Activated T-cell treated with anti-CD3 and anti-CD28 coated beads, Interleukin-2, amount 50 U/mL, for 24 hours (primary cell): ENCODE measurements around the gene INHBE.
A peak's percentile ranks its signal among the peaks of the same experiment; 100 is the strongest.
"Not testable (repeated sequence)": the region's sequence is repeated elsewhere in the genome, so short reads cannot be mapped to it uniquely, and the experiment has no call there.

ENCODE experiments used
- DNase-seq: peaks from one replicate; pipeline ENCODE4 v3.0.0-alpha.2; 2020
- H3K27ac Mint-ChIP-seq: 2 replicates; pipeline ENCODE4 v1.8.0; 2020; ENCODE audit warnings: mild to moderate bottlenecking, mixed read lengths
- H3K27me3 Mint-ChIP-seq: 2 replicates; pipeline ENCODE4 v1.8.0; 2020; ENCODE audit warnings: mixed read lengths
- H3K36me3 Mint-ChIP-seq: 2 replicates; pipeline ENCODE4 v1.8.0; 2020; ENCODE audit warnings: low read depth, mixed read lengths
- H3K4me1 Mint-ChIP-seq: 2 replicates; pipeline ENCODE4 v1.8.0; 2020; ENCODE audit warnings: low read depth, mixed read lengths
- H3K4me3 Mint-ChIP-seq: 2 replicates; pipeline ENCODE4 v1.8.0; 2020; ENCODE audit warnings: mild to moderate bottlenecking, moderate library complexity, mixed read lengths
- H3K9me3 Mint-ChIP-seq: 2 replicates; pipeline ENCODE4 v1.8.0; 2020; ENCODE audit warnings: mixed read lengths

The INHBE gene, protein sequence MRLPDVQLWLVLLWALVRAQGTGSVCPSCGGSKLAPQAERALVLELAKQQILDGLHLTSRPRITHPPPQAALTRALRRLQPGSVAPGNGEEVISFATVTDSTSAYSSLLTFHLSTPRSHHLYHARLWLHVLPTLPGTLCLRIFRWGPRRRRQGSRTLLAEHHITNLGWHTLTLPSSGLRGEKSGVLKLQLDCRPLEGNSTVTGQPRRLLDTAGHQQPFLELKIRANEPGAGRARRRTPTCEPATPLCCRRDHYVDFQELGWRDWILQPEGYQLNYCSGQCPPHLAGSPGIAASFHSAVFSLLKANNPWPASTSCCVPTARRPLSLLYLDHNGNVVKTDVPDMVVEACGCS

DNA sequence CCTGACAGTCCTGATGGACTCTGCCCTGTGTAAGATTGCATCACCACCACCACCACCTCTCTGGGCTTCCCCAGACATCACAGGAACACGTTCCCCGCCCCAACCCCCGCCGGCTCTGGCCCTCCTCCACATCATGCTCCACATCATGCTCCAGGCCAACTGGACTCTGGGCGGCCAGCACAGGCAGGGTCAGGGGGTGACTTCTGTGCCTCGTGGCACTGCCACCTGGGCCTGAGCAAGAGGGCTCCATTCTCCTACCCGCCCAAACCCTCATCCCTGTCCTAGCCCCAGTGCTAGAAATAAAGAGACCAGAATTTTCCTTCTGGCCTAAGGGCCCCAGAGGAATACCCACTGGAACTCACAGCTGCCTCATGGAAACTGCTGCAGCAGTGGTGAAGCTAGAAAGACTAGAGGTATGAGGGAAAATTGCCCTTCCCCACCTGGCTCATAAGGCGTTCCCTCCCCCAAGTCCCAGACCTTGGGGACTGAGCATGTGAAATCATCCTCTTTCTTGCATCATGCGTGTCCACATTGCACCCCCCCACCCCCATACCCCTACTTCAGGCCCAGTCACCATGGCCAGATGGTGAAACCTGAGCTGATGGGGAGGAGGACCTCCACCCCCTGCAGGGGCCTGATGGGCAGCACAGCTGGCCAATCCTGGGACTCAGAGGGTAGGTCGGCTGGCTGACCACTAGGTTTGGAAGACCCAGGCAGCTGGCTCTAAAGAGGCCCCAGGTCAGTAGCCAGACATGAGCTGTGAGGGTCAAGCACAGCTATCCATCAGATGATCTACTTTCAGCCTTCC lies at the start of gene INHBE:
Gene INHBE (plus strand): TSS at position 742 of the 808 bp plus-strand sequence. CDS start 230 bp downstream, outside the sequence.
- H3K4me3 Mint-ChIP-seq, result peak within 1 kb of the TSS; percentile 76
- H3K4me1 Mint-ChIP-seq, result peaks cover 49% of the 10 kb centered on the region
- H3K9me3 Mint-ChIP-seq, result no peaks in the 10 kb centered on the region
- peak within 1 kb of the TSS; percentile 63 for H3K27ac Mint-ChIP-seq
- H3K27me3 Mint-ChIP-seq, result peaks cover 3% of the 10 kb centered on the region
- DNase-seq, result no peak
- no peaks in the 10 kb centered on the region for H3K36me3 Mint-ChIP-seq

DNA sequence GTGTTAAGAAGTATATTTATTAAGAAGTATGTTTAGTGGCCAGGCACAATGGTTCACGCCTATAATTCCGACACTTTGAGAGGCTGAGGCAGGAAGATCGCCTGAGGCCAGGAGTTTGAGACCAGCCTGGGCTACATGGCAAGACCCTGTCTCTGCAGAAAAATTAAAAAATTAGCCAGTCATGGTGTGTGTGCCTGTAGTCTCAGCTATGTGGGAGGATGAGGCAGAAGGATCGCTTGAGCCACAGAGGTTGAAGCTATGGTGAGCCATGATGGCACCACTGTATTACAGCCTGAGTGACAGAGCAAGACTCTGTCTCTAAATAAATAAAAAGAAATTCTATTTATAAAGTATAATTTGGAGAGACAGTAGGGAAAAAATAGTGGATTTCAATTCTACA lies 44.6 kb upstream of the INHBE start:
- Mint-ChIP-seq H3K27me3 (no peaks in the 10 kb centered on the region), H3K27ac (no peak overlapping the region), H3K4me1 (peaks cover 31% of the 10 kb centered on the region), H3K36me3 (peaks cover 25% of the 10 kb centered on the region), H3K4me3 (no peak overlapping the region), H3K9me3 (no peaks in the 10 kb centered on the region)
- DNase-seq, result peak; percentile 14

DNA sequence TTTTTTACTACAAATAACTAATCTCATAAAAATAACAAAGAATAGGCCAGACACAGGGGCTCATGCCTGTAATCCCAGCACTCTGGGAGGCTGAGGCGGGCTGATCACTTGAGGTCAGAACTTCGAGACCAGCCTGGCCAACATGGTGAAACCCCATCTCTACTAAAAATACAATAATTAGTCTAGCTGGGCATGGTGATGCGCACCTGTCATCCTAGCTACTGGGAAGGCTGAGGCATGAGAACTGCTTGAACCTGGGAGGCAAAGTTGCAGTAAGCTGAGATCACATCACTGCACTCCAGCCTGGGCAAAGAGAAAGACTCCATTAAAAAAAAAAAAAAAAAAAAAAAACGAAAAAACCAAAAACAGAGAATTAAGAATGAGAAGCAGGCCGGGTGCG lies 40.9 kb upstream of the INHBE start:
- Mint-ChIP-seq H3K4me1 (peaks cover 41% of the 10 kb centered on the region), H3K36me3 (peaks cover 25% of the 10 kb centered on the region)
- not testable (repeated sequence) for H3K27me3 Mint-ChIP-seq, H3K9me3 Mint-ChIP-seq, H3K4me3 Mint-ChIP-seq, H3K27ac Mint-ChIP-seq
- DNase-seq, result peak; percentile 14

DNA sequence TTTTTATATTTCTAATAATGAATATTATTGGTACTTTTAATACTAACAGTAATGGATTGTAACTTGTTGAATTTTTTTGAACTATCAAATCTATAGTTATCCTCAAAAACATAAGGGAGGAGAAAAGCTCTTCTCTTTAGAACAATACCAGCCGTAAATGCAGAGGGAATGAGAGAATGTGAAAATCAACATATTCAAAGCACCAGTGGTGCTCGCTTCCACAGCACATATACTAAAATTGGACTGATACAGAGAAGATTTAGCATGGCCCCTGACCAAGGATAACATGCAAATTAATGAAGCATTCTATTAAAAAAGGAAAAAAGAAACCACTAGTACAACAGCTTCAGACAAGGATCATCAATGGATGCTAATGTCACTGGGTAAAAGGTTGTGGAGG lies 40.0 kb upstream of the INHBE start:
- peaks cover 44% of the 10 kb centered on the region for H3K4me1 Mint-ChIP-seq
- no peak overlapping the region for H3K4me3 Mint-ChIP-seq
- DNase-seq, result no peak
- no peaks in the 10 kb centered on the region for H3K9me3 Mint-ChIP-seq
- H3K36me3 Mint-ChIP-seq, result peaks cover 29% of the 10 kb centered on the region
- H3K27me3 Mint-ChIP-seq, result no peaks in the 10 kb centered on the region
- peak overlapping the region; percentile 58 for H3K27ac Mint-ChIP-seq

DNA sequence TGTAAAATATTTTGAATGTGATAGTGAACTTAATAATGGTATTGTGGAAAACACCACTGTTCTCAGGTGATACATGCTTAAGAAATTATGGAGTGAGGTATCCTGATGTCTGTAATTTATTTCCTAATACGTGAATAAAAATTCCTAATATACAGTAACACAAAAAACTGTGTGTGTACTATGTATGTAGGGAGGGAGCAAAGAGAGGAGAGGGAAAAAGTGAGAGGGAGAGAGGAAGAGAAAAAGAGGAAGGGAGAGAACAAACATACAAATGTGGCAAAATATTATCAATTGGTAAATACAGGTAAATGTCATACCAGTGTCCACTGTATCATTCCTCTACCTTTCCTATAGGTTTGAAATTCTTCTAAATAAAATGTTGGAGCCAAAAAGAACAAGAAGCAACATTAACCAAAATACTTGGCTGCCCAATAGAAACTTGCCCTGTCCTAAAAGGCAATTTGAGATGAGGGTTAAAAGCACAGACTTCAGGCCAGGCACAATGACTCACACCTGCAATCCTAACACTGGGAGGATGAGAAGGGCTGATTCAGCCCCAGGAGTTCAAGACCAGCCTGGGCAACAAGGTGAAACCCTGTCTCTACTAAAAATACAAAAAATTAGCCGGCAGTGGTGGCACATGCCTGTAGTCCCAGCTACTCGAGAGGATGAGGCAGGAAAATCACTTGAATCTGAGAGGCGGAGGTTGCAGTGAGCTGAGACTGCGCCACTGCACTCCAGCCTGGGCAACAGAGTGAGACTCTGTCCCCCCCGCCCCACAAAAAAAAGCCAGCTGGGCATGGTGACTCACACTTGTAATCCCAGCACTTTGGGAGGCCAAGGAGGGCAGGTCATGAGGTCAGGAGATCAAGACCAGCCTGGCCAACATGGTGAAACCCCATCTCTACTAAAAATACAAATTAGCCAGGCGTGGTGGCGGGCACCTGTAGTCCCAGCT lies 38.8 kb upstream of the INHBE start:
- Mint-ChIP-seq H3K9me3 (no peaks in the 10 kb centered on the region), H3K4me1 (peaks cover 41% of the 10 kb centered on the region), H3K27me3 (no peaks in the 10 kb centered on the region), H3K27ac (no peak overlapping the region), H3K4me3 (no peak overlapping the region), H3K36me3 (peaks cover 30% of the 10 kb centered on the region)
- DNase-seq, result no peak

DNA sequence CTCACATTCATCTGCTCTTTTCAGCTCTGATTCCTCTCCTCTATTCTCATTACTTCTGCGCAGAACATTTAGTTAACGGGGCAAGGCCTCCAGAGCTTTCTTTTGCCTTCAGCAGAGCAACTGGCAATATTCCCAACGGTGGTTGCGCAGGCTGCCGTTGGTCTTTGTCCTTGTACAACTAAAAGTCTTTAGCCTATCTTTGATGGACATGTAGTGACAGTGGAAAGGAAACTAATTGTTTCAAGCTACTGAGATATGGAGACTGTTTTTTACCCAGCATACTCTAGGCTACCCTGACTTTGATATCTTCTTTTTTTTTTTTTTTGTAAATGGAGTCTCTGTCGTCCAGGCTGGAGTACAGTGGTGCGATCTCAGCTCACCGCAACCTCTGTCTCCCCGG lies 36.9 kb upstream of the INHBE start:
- Mint-ChIP-seq H3K9me3 (no peaks in the 10 kb centered on the region), H3K36me3 (peaks cover 26% of the 10 kb centered on the region), H3K4me3 (no peak overlapping the region), H3K27ac (no peak overlapping the region), H3K4me1 (peaks cover 28% of the 10 kb centered on the region), H3K27me3 (no peaks in the 10 kb centered on the region)
- no peak for DNase-seq

DNA sequence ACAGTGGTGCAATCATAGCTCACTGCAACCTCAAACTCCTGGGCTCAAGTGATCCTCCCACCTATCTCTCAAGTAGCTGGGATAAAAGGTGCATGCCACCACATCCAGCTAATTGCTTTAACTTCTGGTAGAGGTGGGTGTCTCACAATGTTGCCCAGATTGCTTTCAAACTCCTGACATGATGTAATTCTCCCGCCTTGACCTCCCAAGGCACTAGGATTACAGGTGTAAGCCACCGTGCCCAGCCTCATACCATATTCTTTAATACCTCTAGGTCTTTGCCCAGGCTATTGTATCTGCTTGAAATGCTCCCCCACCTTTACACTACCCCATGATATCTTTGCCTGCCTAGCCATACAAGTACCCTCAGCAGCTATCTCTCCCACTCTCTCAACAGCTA lies 35.6 kb upstream of the INHBE start:
- Mint-ChIP-seq H3K4me3 (no peak overlapping the region), H3K27me3 (no peaks in the 10 kb centered on the region), H3K9me3 (no peaks in the 10 kb centered on the region), H3K36me3 (peaks cover 30% of the 10 kb centered on the region), H3K4me1 (peaks cover 28% of the 10 kb centered on the region), H3K27ac (no peak overlapping the region)
- no peak for DNase-seq

DNA sequence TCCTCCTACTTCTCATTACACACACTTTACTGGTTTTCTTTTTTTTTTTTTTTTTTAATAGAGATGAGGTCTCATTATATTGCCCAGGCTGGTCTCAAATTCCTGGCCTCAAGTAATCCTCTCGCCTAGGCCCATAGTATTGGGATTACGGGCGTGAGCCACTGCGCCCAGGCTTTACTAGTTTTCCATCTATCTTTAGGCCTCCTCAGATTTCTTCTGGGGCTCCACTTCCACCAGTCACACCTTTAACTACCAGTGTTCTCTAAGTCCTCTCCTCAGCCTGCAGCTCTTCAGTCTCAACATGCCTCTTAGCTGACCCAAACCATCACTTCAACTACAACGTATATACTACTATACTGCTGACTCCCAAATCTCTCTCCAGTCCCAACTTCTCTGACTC lies 34.6 kb upstream of the INHBE start:
- Mint-ChIP-seq H3K27ac (no peak overlapping the region), H3K4me3 (no peak overlapping the region), H3K4me1 (peaks cover 30% of the 10 kb centered on the region), H3K36me3 (peaks cover 30% of the 10 kb centered on the region), H3K27me3 (no peaks in the 10 kb centered on the region), H3K9me3 (no peaks in the 10 kb centered on the region)
- no peak for DNase-seq

DNA sequence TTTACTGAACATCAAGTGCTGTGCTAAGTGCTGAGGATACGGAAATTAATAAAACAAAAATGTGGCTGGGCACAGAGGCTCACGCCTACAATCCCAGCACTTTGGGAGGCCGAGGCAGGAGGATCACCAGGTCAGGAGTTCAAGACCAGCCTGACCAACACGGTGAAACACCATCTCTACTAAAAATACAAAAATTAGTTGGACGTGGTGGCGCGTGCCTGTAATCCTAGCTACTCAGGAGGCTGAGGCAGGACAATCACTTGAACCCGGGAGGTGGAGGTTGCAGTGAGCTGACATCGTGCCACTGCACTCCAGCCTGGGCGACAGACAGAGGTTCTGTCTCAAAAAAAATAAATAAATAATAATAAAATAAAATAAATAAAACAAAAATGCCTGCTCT lies 28.2 kb upstream of the INHBE start:
- H3K27me3 Mint-ChIP-seq, result not testable (repeated sequence)
- peak overlapping the region; percentile 4 for H3K27ac Mint-ChIP-seq
- peak; percentile 20 for DNase-seq

DNA sequence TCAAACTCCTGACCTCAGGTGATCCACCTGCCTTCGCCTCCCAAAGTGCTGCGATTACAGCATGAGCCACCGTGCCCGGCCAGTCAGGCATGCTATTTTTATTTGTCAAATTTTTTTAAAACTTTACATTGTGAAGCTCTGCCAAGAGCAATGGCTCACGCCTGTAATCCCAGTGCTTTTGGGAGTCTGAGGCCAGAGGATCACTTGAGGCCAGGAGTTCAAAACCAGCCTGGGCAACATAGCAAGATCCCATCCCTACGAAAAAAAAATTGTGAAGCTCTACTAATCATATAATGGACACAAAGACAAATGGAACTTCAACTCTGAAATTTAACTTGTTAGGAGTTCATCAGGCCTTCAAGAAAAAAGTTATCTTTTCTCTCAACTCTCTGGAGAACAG lies 26.1 kb upstream of the INHBE start:
- peaks cover 31% of the 10 kb centered on the region for H3K36me3 Mint-ChIP-seq
- peak overlapping the region; percentile 92 for H3K4me3 Mint-ChIP-seq
- H3K4me1 Mint-ChIP-seq, result peaks cover 44% of the 10 kb centered on the region
- DNase-seq, result peak; percentile 24
- peak overlapping the region; percentile 97 for H3K27ac Mint-ChIP-seq
- H3K27me3 Mint-ChIP-seq, result no peaks in the 10 kb centered on the region
- no peaks in the 10 kb centered on the region for H3K9me3 Mint-ChIP-seq

More for the DNA sequence above, 28.2 kb upstream of the INHBE start:
- not testable (repeated sequence) for H3K9me3 Mint-ChIP-seq, H3K4me3 Mint-ChIP-seq
- peaks cover 43% of the 10 kb centered on the region for H3K4me1 Mint-ChIP-seq
- H3K36me3 Mint-ChIP-seq, result peaks cover 44% of the 10 kb centered on the region

DNA sequence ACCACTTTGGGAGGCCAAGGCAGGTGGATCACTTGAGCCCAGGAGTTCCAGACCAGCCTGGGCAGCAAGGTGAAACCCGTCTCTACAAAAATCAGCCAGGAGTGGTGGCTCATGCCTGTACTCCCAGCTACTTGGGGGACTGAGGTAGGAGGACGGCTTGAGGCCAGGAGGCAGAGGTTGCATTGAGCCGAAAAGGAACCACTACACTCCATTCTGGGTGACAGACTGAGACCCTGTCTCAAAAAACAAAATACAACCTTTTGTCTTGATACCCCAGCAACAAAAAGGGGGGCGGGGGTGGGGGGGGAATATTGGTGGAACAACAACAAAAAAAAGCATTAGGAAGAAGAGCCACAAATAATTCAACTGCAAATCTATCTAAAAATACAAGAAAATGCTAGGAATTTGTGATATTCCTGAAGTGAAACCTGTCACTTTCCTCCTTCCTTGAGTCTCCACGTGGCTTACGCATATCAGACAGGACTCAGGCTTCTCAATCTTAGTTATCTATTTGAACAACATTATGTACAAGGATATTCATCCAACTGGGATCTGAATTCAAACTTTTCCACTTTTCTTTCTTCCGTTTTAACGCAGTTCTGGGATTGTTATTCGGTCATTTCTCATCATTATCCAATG lies 25.5 kb upstream of the INHBE start:
- Mint-ChIP-seq H3K27ac (peak overlapping the region; percentile 97), H3K4me3 (peak overlapping the region; percentile 92), H3K9me3 (no peaks in the 10 kb centered on the region), H3K4me1 (peaks cover 42% of the 10 kb centered on the region), H3K36me3 (peaks cover 28% of the 10 kb centered on the region), H3K27me3 (no peaks in the 10 kb centered on the region)
- DNase-seq, result peak; percentile 40

DNA sequence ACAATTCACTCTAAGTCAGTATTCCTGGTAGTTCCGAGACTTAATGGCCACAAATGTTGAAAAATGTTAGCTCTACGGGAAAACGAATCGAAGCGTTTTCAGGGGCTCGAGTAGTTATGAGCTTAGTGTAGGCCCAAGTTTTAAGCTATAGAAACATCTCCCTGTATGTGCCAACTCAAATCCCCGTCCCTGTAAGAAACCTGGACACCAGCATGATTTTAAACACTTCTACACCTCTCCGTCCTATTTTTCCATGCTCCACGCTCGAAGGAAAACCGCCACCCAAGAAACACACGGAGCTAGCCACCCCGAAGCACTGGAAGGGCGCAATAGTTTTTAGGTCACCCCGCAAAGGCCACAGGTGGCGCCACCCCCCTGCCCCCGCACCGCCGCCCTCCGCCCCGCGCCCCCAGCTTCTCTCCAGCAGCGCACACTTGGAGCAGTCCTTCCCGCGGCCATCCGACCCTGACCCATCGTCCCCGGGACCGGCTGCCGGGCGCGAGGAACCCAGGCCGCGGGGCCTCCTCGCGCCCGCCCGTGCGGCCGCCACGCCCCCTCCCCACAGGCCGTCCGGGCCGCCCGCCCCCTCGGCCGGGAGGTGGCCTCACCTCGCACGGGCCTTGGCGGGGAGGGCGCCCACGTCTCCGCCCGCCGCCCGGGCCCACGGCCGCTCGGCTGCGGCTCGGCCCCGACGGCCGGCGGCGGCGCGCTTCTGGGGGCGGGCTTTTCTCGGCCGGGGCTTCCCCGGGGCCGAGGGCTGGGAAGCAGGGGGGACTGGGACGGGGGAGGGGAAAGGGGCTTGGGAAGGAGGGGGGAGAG lies 24.8 kb upstream of the INHBE start:
- no peaks in the 10 kb centered on the region for H3K9me3 Mint-ChIP-seq

DNA sequence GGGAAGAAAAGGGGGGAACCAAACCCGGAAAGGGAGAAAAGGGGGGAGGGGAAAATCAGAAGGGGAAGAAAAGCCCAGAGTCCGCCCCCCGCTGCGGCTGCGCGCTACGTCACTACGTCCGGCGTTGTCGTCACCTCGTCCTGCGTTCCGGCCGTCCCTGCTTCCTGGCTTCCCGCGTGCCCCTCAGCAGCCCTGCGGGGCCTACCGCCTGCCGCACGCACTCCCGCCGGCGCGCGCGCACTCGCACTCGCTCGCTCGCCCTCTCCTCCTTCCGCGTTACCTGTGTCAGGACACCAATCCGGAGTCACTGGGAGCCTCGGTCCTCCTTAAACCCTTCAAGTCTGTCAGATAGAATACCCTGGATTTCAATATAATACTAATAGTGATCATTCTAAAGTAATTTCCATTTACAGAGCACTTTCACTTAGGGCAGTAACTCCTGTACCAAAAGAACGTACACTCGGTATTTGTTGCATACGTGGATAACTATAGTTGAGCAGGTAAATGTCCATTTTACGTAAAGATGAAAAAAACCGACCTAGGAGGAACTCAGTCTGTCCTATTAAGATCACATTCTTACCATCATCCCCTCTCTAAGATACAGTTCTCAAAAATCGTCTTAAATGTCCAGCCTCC lies 24.1 kb upstream of the INHBE start, which contains the start of gene R3HDM2:
Gene R3HDM2 (minus strand): TSS at position 113 of the 636 bp plus-strand sequence. CDS start 120,615 bp downstream, outside the sequence.
- peaks cover 43% of the 10 kb centered on the region for H3K4me1 Mint-ChIP-seq
- H3K27me3 Mint-ChIP-seq, result no peaks in the 10 kb centered on the region
- H3K4me3 Mint-ChIP-seq, result peak within 1 kb of the TSS; percentile 92
- no peaks in the 10 kb centered on the region for H3K9me3 Mint-ChIP-seq
- H3K36me3 Mint-ChIP-seq, result peaks cover 22% of the 10 kb centered on the region
- peak; percentile 98 for DNase-seq
- H3K27ac Mint-ChIP-seq, result peak within 1 kb of the TSS; percentile 98

More for the DNA sequence above, 24.8 kb upstream of the INHBE start:
- Mint-ChIP-seq H3K27me3 (no peaks in the 10 kb centered on the region), H3K4me3 (peak overlapping the region; percentile 92), H3K4me1 (peaks cover 43% of the 10 kb centered on the region), H3K27ac (peak overlapping the region; percentile 98), H3K36me3 (peaks cover 26% of the 10 kb centered on the region)
- DNase-seq, result no peak
